HG02610 (cell line): ENCODE measurements around the gene TMEM165.

Source experiments
- ATAC-seq: cut with Tn5 transposase; IDR thresholded peaks from one replicate; pipeline ENCODE4 v1.9.1; 2021; ENCODE audit warnings: mild to moderate bottlenecking, moderate library complexity; ENCODE audit not compliant: unreplicated experiment

Gene TMEM165

DNA sequence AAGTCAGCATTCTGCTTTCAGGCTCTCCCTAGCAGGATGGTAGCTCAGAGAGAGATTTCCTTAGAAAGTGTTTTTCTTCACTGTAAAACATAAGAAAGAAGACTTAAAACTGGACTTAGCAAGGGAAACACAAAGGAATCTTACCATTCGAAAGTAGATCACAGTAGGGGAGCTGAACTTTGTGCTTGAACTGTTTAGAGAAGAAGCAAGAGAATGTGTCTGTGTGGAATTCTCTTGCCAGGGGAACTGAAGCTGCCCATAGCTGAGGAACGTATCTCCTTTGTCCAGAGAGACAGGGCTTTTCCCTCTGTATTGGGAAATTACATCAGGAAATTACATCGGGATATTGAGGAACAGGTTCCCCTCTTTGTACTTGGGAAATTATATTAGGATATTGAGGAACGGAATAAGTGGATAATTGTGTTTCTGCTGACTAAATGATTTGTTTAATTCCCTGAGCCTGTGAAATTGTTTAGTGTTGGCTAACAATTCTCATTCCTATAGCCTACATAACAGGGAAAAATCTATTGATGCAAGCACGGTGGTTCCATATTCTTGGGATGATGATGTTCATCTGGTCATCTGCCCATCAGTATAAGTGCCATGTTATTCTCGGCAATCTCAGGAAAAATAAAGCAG, 28.6 kb upstream of the TMEM165 start:
- no peak for ATAC-seq

DNA sequence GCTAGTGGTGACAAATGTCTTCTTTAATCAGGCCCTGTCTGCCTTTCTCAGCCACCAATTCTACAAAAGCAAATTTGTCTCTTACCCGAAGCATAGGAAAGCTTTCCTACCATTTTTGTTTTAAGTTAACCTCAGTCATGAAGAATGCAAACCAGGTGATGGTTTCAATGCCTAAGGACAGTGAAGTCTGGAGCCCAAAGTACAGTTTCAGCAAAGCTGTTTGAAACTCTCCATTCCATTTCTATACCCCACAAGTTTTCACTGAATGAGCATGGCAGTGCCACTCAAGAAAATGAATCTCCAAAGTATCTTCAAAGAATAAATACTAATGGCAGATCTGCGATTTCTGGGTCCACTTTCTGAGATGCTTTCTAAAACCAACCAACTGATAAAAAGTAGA, 25.8 kb upstream of the TMEM165 start:
- ATAC-seq, result no peak

DNA sequence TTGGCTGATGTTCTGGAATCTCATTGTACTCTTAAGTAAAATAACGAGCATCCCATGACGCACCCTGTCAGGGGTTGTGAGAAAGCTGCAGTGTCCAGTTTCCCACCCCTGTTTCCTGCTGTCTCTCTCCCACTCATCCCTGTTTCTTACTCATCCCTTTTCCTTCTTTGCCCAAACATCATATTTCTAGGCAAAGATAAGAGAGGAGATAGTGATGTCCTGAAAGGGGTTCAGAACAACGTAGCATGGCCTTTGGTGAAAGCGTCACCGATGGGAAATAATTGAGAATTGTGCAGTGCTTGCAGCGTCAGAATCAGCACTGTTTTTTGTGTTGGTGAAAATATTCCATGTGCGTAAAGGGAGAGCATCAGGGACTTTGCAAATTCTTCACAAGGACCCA, 23.5 kb upstream of the TMEM165 start:
- no peak for ATAC-seq

DNA sequence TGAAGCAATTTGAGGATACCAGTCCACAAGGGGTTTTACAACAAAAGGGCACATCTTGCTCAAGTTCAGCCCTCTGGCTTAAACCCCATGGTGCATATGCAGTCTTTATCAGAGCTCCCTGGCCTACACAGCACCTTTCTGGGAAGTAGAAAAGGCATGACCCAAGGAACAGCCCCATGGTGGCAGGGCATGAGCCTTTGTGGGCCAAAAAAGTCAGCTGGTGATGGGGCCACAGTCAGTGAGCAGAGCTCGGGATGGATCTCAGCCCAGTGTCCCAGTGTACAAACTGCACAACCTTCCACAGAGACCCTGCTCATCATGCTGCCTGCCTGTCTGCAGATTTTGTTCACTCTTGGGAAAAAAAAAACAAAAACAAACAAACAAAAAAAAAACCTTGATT, 22.3 kb upstream of the TMEM165 start:
- ATAC-seq, result no peak

DNA sequence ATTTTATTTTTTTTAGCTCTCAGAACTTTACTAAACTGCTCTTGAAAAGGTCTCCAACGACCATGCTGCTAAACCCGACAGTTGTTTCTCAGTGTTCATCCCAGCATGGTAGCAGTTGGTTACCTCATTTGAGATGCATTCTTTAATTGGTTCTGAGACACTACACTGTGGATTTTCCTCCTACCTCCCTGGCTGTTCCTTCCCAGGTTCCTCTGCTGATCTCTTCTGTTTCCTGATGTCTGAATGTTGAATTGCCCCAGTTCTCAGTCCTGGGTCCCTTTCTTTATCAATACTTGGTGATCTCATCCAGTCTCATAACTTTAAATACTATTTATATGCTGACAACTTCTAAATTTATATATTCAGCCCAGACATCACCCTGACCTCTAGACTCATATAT, 19.1 kb upstream of the TMEM165 start:
- no peak for ATAC-seq

DNA sequence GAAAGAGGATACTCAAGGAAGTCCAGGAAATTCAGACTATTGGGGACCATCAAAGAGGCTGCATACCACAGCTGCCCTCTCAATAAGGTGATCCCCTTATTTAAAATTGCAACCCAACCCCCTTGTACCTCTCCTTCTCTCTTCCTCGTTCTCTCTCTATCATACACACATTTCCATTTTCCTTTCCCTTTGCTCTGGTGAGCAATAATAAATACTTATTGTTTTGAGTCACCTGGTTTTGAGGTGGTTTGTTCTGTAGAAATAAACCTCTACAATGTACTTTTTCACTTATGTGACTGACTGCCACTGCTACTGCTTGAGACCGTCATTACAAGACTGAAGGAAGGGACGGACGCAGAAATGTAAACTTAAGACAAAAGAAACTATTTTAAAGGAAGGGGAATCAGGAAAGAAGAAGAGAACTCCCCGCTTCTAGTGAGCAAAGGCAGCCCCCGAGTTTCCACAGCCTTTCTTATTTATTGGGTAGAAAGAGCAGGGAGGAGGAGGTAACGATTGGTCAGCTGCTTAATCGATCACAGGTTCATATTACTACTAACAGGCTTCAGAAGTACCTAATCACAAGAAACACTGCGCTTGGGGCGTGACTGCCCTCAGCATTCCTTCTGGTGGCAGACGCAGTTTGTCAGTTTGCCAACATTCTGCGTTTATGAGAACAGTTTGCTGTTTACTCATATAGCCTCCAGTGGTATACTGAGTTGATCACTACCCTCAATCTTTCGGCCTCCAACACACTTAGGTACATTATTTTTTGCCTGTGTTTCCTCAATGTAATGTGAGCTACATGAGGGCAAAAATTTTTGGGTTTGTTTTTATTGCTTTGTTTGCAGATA, 16.9 kb upstream of the TMEM165 start:
- no peak for ATAC-seq

DNA sequence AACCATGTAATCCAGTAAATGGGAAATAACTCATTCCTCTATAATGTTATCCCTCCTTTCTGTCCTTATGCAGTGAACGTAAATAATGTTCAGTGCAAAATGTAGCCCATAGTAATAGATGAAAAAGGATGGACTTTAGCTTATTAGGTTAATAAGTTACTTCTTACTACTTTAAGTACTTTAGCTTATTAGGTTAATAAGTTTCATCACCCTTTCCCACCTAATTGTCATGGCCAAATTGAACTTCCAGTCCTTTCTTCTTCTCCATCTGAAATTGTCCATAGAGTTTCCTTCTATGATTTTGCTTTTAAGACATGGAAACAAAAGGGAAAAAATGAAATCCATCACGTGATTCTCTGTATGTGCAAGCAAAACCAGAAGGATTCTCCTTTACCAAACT, 15.2 kb upstream of the TMEM165 start:
- ATAC-seq, result no peak

DNA sequence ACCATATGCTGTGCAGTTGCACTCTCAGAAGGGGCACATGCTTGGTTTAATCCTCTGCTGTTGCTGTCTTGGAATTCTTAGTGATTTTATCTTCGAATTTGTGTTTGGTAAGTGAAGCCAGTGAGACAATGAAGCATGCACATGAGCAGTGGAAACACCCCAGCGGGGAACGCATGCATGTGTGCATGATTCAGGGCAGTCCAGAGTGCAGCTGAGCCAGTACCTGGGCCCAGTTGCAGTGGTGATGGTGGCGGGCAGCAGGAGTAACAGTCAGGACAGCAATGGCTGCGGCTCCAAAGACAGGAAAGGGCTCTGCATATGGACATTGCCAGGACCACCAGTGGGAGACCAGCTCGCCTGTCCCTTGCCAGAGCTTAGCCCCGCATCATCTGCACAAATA, 14.3 kb upstream of the TMEM165 start:
- no peak for ATAC-seq

DNA sequence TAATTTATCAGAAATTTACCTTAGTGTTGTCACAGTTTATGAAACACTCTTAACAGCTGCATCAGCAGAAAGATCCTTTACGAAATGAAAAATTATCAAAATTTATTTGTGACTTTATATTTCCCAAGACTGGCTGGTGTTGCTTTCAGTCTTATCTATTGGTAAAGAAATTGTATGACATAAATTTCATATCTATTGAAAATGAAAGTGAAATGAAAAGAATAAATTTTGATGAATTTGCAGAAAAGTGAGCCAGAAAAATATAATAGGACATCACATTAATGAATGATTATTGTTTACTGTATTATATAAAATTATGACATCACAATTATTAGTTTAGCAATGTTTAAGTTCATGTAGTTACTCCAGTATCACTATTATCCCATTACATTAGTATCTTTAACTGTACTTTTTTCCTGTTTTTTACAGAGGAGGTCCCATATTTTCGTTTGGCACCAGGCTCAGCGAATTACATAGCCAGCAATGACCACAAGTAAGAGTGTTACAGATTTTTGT, 13.2 kb upstream of the TMEM165 start:
- ATAC-seq, result no peak

DNA sequence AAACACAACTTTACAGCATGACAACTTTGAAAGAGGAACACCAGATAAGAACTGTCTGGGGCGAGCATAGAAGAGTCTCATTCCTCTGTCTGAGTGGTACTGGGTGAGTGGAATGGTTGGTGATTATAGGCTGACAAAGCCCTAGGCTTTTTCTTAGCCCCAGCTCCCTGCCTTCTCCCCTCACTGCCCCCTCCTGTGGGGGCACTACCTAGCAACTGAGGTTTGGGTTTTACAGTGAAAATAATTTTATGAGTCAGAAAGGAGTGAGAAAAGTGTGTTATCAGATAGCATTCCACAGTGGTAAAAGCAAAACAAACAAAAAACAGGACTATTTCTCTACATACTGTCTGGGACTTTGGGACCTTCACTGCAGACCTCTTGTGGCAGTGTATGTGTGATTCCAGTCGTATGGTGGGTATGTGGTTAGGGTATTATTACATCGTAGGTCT, 10.5 kb upstream of the TMEM165 start:
- ATAC-seq, result no peak

DNA sequence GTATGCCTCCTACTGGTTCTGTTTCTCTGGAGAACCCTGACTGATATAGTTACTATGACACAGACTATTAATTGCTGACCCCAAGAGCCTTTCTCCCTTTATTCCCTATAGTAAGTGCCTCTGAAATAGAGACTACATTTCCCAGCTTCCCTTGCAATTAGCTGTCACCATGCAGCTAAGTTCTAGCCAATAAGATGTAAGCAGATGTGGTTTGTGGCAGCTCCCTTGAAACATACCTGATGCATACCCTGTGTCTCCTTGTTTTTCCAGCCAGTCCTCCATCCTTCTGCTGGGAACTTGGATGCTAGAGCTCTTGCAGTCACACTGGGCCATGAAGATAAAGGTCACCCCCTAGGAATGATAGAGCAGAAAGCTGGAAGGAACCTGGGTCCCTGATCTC, 9.7 kb upstream of the TMEM165 start:
- ATAC-seq, result peak; percentile 69

DNA sequence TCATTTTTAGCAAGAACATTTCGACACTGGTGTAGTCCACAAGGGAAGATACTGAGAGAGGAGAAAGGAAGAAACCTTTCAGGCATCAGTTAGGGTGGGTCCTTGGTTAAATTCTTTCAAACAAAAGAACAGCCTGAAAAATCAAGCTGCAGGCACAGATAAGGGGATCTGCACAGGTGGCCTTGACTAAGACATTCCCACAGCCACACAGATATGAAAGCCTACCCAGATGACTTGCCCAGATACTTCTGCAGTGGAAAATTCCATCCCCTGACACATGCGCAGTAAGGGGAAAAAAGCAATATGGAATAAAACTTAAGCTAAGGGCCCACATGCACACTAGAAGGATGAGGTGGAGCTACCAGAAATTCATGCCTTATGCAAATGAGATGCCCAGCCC, 8.9 kb upstream of the TMEM165 start:
- no peak for ATAC-seq

DNA sequence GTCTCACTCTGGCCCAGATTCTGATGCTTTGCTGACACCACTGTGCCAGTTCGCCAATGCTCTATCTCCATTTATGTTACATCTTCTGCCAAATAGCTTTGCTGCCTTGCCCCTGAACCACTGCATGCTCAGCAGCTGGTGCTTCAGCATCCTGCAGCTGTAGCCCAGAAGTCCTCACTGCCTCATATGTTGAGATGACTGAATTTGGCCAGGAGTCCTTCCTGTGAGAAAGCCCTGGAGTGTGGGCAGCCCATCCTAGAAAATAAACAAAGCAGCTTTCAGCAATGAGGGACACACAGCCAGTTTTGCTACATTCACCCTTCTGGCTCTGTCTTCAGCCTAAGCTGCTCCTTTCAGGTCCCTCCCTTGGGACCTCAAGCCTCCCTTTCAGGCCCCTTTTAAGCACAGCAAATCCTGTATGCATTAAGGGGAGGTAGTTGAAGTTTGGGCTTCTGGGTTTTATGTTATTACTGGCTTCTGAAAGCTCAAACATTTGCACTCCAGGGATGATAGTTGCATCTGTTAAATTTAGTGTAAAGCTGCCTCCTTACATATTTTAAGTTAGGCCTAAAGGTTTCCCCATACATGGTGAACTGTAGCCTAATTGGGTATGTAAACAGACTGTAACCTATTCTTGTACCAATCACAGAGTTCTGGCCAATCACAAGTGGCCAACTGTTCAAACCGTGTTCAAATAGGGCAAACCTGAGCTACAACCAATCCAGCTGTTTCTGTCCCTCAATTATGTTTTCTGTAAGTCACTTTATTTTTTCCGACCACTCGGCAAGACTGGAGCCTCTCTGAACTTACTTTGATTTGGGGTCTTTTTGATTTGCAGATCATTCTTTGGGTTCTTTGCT, 2.1 kb upstream of the TMEM165 start:
- no peak for ATAC-seq

DNA sequence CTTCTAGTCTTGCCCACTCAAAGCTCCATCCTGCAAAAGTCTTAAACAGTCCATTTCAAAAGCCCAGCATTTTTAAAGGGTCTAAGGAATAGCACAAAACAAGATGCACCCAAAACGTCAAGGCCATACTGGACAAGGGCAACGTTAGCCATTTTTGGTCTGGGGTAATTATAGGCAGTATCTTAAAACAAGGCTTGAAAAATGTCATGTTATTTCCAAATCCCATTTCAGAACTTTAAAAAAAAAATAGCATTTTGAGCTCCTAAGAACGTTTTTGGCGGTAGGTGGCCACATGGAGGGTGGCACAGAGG, 584 bp upstream of the TMEM165 start:
- peak; percentile 0 for ATAC-seq

DNA sequence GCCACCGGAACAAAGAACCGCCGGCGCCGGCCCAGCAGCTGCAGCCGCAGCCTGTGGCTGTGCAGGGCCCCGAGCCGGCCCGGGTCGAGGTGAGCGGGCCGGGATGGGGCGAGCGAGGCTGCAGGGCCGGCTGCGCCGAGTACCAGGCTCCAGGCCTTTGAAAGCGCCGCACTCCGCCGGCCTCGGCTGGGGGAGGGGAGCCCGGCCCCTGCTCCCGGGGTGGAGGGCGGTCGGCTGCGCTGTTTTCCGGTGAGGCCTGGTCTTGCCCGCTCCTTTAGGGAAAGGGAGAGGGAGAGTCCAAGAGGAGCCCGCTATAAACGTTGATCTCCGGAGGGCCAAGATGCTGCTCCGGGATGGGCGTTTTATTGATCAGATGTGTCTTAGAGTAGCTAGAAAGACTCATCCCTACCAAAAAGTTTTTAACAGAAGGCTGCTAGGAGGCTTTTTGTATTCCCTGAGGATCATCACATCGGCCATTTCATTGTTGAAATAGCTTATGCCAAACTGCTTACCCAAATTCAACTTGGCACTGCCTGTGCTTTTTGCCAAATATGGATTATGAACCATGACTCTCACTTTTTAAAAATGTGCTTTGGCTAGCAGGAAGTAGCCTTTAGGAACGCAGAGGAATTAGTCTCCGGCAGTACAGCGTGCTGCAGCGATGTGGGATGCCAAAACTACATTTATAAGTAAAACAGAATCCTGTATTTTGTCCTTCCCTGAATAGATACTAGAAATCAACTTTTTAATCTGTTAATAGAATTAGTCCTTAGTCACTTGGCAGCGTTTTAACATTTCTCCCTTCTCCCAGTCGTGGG, 760 bp downstream of the TMEM165 start:
- ATAC-seq, result peak; percentile 31

DNA sequence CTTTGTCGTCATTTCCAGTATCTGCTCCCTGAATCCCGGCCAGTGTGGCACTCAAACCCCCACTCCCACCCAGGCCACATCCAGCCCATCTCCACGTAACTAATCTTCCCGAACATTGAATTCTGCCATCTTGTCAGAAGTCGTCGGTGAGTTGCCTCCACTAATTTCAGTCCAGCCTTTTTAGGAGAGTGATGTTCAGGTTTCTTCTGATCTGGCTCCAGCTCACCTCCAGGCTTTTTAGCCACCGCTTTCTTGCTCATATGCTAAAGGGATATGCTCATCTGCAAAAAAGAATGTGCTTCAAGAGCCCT, 1.3 kb downstream of the TMEM165 start:
- no peak for ATAC-seq

DNA sequence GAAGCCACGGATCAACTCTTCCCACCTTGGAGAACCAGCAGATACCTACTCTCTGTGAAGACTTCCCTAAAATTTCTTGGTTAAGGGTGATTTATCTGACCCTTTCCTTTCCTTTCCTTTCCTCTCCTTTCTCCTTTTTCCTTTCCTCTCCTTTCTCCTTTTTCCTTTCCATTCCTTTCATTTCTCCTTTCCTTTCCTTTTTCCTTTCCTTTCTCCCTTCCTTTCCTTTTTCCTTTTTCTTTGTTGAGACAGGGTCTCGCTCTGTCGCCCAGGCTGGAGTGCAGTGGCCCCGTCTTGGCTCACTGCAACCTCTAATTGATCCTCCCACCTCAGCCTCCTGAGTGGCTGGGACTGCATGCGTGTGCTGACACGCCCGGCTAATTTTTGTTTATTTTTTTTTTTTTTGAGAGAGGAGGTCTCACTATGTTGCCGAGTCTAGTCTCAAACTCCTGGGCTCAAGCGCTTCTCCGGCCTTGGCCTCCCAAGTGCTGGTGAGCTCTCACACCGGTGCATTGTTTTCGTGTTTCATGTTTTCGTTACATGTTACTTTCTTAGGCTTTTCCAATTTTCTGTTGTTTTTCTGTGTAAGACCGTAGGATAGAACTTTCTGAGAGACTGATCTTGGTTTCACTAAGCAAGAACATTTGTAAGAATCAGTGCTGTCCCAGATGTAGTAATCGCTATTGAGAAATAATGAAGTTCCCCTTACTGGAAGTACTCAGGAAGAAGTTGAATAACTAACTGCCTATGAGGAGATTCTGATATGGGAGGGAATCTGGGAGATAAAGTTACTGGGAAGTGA, 2.0 kb downstream of the TMEM165 start:
- no peak for ATAC-seq

DNA sequence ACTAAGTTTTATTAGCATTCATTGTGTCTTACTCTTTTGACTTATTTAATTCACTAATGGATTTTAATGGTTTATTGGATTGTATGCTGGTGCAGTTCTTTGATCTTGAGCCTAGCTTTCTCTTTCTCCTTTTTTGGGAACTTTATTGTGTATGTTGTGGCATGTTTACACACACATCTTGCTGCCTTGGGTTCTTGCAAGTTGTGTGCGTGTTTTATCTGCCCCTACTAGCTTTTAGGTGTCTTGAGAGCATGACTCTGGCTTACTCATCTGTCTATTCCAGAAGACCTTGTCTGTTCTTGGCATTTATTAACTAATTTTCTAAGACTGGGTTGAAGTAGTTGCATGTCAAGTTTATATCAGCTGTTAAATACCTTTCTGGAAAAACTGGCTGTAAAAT, 2.7 kb downstream of the TMEM165 start:
- no peak for ATAC-seq

DNA sequence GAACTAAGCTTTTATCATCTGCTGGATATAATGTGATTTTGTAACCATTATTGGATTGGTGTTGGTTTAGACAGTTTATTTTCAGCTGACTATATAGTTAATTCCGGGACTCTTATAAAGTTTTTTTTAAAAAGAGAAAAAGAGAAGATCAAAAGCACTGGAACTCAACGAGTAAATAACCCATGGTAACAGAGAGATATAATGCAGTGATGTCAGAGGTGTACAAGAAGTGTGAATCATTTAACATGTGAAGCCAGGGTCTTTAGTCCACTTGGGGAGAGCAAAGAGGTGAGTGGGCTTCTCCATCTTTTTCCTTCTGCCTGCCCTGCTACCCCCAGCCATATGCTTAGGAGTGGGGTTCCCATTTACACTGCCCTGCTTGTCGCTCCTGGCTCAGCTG, 3.2 kb downstream of the TMEM165 start:
- no peak for ATAC-seq

DNA sequence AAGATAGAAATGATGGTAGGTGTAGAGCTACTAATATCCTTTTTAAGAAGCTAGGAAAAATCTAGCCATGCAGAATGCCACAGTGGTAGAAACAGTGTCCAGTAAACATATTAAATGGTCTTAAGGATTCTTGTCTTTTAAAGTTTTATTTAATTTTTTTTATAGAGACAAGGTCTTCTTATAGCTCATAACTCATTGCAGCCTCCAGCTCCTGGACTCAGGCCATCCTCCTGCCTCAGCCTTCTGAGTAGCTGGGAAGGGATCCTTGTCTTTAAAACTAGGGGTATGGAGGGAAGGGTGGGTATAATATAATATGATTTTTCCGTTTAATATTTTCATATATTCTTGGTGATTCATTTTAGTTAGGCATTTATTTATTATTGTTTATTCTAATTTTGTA, 3.8 kb downstream of the TMEM165 start:
- no peak for ATAC-seq
